Suprapubic skin (tissue), 4 donors: Measurements from ENCODE around the gene KDM4F. TPM values are rescaled to one million over a fixed set of nuclear protein-coding genes. Genes with fewer than 3 reads are reported as not detected.

ENCODE experiments used
- DNase-seq, 2 donors: peaks; one replicate each; pipeline ENCODE4 v3.0.0-alpha.2; 2019; ENCODE audit warnings: low spot score in 2 of 2
- H3K27ac ChIP-seq: fragments of 200-600 bp; sonication (generic); one replicate; pipeline ENCODE4 v1.5.1; 2019
- H3K27me3 ChIP-seq: fragments of 200-600 bp; sonication (generic); one replicate; pipeline ENCODE4 v1.5.1; 2019
- H3K36me3 ChIP-seq: fragments of 200-600 bp; sonication (generic); one replicate; pipeline ENCODE4 v1.5.1; 2019
- H3K4me1 ChIP-seq: fragments of 200-600 bp; sonication (generic); one replicate; pipeline ENCODE4 v1.5.1; 2019
- H3K4me3 ChIP-seq: fragments of 200-600 bp; sonication (generic); one replicate; pipeline ENCODE4 v1.5.1; 2019; ENCODE audit warnings: mild to moderate bottlenecking
- H3K9me3 ChIP-seq: fragments of 200-600 bp; sonication (generic); one replicate; pipeline ENCODE4 v1.5.1; 2019
- EP300 ChIP-seq: sonication (generic); formaldehyde crosslinking; IDR thresholded peaks from one replicate; pipeline ENCODE4 v1.6.1; 2017; ENCODE audit warnings: antibody characterized with exemption
- POLR2A ChIP-seq, 2 donors: fragments of 450-650 bp; IDR thresholded peaks; one replicate each; pipeline ENCODE4 v1.6.1; 2017; ENCODE audit warnings: antibody characterized with exemption in 2 of 2, mild to moderate bottlenecking in 2 of 2, moderate library complexity in 2 of 2
- POLR2AphosphoS5 ChIP-seq, 3 donors: sonication (generic); formaldehyde crosslinking; IDR thresholded peaks; one replicate each; pipeline ENCODE4 v1.6.1; 2017; ENCODE audit warnings: antibody characterized with exemption in 3 of 3
- WGBS: methylation state at CpG from one replicate; pipeline ENCODE4 v1.1.5; 2018; 5-methylcytosine and 5-hydroxymethylcytosine counted together
- total RNA-seq, 4 donors: library from RNA; depleted of rRNA; stranded (reverse); fragments of >200 nt; gene quantifications; one replicate each; pipeline ENCODE4 v1.1.0, GENCODE V29; 2016
- TF ChIP-seq, protein P1 (sequence below), 2 donors: fragments of 200-600 bp in 1 of 2; fragments of 450-650 bp in 1 of 2; sonication (generic) in 1 of 2; IDR thresholded peaks; one replicate each; pipeline ENCODE4 v1.5.1; 2016 to 2019; ENCODE audit warnings: antibody characterized with exemption in 2 of 2, mild to moderate bottlenecking in 1 of 2, moderate library complexity in 1 of 2

Gene KDM4F
- total RNA-seq, 4 donors from 2014 or later: not detected

DNA sequence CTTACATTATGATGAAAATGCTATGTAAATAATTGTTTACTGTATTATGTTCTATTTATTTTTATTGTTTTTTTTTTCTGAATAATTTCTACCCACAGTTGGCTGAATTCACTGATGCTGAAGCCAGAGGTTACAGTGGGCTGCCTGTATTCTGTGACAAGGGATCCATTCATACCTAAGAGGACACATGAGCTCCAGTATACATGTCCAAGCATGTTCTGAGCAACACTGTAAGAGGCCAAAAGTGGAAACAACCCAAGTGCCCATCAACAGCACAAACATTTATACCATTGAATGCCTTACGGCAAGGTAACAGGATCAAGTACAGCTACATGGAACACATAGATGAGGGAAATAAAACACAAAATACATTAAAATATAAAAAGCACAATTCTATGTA is 16.1 kb downstream of the KDM4F start:
- Histone ChIP-seq H3K4me1 (peaks cover 21% of the 10 kb centered on the region), H3K9me3 (no peaks in the 10 kb centered on the region), H3K27me3 (no peaks in the 10 kb centered on the region), H3K4me3 (no peak overlapping the region), H3K27ac (no peak overlapping the region), H3K36me3 (no peaks in the 10 kb centered on the region)
- TF ChIP-seq EP300 (no peak), POLR2AphosphoS5 (IDR thresholded peaks at IDR 0.05) (no peak), POLR2A (IDR thresholded peaks at IDR 0.05) (no peak)
- TF ChIP-seq, protein P1, sequence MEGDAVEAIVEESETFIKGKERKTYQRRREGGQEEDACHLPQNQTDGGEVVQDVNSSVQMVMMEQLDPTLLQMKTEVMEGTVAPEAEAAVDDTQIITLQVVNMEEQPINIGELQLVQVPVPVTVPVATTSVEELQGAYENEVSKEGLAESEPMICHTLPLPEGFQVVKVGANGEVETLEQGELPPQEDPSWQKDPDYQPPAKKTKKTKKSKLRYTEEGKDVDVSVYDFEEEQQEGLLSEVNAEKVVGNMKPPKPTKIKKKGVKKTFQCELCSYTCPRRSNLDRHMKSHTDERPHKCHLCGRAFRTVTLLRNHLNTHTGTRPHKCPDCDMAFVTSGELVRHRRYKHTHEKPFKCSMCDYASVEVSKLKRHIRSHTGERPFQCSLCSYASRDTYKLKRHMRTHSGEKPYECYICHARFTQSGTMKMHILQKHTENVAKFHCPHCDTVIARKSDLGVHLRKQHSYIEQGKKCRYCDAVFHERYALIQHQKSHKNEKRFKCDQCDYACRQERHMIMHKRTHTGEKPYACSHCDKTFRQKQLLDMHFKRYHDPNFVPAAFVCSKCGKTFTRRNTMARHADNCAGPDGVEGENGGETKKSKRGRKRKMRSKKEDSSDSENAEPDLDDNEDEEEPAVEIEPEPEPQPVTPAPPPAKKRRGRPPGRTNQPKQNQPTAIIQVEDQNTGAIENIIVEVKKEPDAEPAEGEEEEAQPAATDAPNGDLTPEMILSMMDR (IDR thresholded peaks at IDR 0.05): no peak
- 90% methylated on average over 1 of the region's 1 CpG for WGBS
- DNase-seq: no peak

DNA sequence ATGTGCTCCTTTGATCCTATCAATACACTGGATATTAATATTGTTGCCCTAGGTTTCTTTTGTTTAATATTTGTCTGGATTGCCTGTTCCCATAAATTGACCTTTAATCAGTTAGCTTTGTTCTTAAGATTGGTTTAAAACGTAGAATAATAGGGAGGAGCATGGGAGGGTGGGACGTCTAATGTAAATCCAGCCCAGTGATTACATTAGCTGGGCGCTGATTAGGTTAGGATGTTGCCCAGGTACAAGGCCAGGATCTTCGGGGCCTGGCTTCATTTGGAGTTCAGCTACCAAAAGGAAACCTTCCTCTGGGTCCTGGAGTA is 17.5 kb downstream of the KDM4F start, which contains the start of gene SRSF8:
SRSF8 (plus strand) TSS at position 204 of the 323 bp plus-strand sequence. CDS start 308 bp downstream, outside the sequence.
- Histone ChIP-seq H3K27ac (peak within 1 kb of the TSS; percentile 98), H3K9me3 (no peaks in the 10 kb centered on the region), H3K27me3 (no peaks in the 10 kb centered on the region), H3K4me1 (peaks cover 27% of the 10 kb centered on the region), H3K4me3 (peak within 1 kb of the TSS; percentile 97), H3K36me3 (no peaks in the 10 kb centered on the region)
- DNase-seq: no peak
- TF ChIP-seq EP300 (no peak), POLR2A (IDR thresholded peaks at IDR 0.05) (no peak), POLR2AphosphoS5 (IDR thresholded peaks at IDR 0.05) (no peak)
- TF ChIP-seq, protein P1 (IDR thresholded peaks at IDR 0.05): no peak
- 0% methylated on average over 4 of the region's 4 CpGs for WGBS

DNA sequence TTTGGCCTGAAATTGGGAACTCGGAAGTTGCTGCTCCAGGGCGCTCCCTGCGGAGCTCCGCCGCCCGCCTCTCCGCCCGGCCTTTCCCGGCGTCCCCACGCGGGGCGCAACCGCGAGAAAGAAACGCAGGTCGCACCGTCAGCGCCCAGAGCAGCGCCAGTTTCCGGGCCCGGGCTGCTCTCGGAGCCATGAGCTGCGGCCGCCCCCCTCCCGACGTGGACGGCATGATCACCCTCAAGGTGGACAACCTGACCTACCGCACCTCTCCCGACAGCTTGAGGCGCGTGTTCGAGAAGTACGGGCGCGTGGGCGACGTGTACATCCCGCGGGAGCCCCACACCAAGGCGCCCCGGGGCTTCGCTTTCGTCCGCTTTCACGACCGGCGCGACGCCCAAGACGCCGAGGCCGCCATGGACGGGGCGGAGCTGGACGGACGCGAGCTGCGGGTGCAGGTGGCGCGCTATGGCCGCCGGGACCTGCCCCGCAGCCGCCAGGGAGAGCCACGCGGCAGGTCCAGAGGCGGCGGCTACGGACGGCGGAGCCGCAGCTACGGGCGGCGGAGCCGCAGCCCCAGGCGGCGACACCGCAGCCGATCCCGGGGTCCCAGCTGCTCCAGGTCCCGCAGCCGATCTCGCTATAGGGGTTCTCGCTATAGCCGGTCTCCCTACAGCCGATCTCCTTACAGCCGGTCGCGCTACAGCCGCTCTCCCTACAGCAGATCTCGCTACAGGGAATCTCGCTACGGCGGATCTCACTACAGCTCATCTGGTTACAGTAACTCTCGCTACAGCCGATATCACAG is 18.0 kb downstream of the KDM4F start:
- Histone ChIP-seq H3K9me3 (no peaks in the 10 kb centered on the region), H3K36me3 (no peaks in the 10 kb centered on the region), H3K27ac (peak overlapping the region; percentile 98), H3K27me3 (no peaks in the 10 kb centered on the region), H3K4me3 (peak overlapping the region; percentile 97), H3K4me1 (peaks cover 27% of the 10 kb centered on the region)
- TF ChIP-seq POLR2AphosphoS5 (IDR thresholded peaks at IDR 0.05) (peak in 2 of 3 donors; percentile 48 to 49), EP300 (no peak), POLR2A (IDR thresholded peaks at IDR 0.05) (peak in 1 of 2 donors; percentile 72)
- TF ChIP-seq, protein P1 (IDR thresholded peaks at IDR 0.05): peak; percentile 63 to 79
- DNase-seq: peak; percentile 89 to 91
- WGBS: 0% methylated on average over 21 of the region's 98 CpGs

DNA sequence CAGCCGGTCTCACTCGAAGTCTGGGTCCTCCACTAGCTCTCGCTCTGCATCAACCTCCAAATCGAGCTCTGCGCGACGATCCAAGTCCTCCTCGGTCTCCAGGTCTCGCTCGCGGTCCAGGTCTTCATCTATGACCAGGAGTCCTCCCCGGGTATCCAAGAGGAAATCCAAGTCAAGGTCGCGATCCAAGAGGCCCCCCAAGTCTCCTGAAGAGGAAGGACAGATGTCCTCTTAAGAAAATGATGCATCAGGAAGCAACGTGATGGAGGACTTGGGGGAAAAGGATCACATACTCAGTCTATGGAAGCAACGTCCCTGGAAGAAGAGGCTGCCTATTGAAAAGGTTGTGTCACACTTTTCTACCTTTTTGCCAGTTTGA is 18.6 kb downstream of the KDM4F start:
- Histone ChIP-seq H3K4me3 (peak overlapping the region; percentile 97), H3K36me3 (no peaks in the 10 kb centered on the region), H3K4me1 (peaks cover 29% of the 10 kb centered on the region), H3K27ac (peak overlapping the region; percentile 98), H3K27me3 (no peaks in the 10 kb centered on the region), H3K9me3 (no peaks in the 10 kb centered on the region)
- under 1% methylated on average over 15 of the region's 16 CpGs for WGBS
- TF ChIP-seq, protein P1 (IDR thresholded peaks at IDR 0.05): no peak
- TF ChIP-seq POLR2AphosphoS5 (IDR thresholded peaks at IDR 0.05): no peak
- no peak for TF ChIP-seq EP300
- no peak for TF ChIP-seq POLR2A (IDR thresholded peaks at IDR 0.05)
- DNase-seq: no peak

DNA sequence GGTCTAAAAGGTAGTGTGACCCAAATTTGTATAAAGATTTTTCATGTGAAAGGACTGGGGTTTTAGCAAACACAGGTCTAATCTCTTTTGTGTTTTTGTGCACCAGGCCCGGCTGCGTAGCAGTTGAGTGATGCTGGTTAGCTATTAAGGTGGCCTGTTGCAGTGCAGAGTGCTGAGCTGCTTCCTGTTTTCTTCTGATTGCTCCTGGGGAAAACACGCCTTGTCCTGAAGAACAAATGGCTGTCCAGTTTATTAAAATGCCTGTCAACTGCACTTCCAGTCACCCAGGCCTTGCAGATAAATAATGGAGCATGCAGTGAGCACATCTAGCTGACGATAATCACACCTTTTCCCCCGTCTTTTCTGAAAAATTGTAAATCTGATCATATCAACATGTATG is 19.3 kb downstream of the KDM4F start:
- peak; percentile 84 to 87 for DNase-seq
- no peaks in the 10 kb centered on the region for H3K36me3 ChIP-seq
- no peaks in the 10 kb centered on the region for H3K27me3 ChIP-seq
- H3K27ac ChIP-seq: peak overlapping the region; percentile 98
- H3K4me1 ChIP-seq: peaks cover 36% of the 10 kb centered on the region
- 0% methylated on average over 5 of the region's 5 CpGs for WGBS
- peak overlapping the region; percentile 97 for H3K4me3 ChIP-seq
- TF ChIP-seq EP300: no peak
- peak in 2 of 3 donors; percentile 84 to 86 for TF ChIP-seq POLR2AphosphoS5 (IDR thresholded peaks at IDR 0.05)
- TF ChIP-seq POLR2A (IDR thresholded peaks at IDR 0.05): peak; percentile 33 to 61
- H3K9me3 ChIP-seq: no peaks in the 10 kb centered on the region
